HG02973 (cell line): Measurements from ENCODE around the gene ARHGEF11.

Source experiments
- ATAC-seq: cut with Tn5 transposase; IDR thresholded peaks from one replicate; pipeline ENCODE4 v1.9.1; 2021; ENCODE audit warnings: moderate library complexity; ENCODE audit not compliant: unreplicated experiment

The ARHGEF11 gene

DNA sequence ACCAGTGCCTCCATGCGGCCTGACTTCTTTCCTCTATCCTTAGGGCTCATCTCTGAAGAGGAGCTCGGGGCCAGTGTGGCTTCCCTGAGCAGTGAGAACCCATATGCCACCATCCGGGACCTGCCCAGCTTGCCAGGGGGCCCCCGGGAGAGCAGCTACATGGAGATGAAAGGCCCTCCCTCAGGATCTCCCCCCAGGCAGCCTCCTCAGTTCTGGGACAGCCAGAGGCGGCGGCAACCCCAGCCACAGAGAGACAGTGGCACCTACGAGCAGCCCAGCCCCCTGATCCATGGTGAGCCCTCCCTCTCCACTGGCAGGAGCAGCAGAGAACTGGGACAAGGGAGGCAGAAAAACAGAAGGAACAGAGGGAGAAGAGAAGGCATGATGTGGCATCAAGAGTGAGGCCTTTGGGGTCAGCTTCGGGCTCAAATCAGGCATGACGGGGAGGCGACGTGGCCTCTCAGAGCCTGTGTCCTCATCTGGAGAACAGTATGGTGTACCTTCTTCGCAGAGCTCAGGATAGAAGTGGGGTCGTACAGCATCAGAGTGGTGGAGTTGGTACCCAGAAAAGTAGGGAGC is 131.6 kb downstream of the ARHGEF11 start:
- no peak for ATAC-seq

DNA sequence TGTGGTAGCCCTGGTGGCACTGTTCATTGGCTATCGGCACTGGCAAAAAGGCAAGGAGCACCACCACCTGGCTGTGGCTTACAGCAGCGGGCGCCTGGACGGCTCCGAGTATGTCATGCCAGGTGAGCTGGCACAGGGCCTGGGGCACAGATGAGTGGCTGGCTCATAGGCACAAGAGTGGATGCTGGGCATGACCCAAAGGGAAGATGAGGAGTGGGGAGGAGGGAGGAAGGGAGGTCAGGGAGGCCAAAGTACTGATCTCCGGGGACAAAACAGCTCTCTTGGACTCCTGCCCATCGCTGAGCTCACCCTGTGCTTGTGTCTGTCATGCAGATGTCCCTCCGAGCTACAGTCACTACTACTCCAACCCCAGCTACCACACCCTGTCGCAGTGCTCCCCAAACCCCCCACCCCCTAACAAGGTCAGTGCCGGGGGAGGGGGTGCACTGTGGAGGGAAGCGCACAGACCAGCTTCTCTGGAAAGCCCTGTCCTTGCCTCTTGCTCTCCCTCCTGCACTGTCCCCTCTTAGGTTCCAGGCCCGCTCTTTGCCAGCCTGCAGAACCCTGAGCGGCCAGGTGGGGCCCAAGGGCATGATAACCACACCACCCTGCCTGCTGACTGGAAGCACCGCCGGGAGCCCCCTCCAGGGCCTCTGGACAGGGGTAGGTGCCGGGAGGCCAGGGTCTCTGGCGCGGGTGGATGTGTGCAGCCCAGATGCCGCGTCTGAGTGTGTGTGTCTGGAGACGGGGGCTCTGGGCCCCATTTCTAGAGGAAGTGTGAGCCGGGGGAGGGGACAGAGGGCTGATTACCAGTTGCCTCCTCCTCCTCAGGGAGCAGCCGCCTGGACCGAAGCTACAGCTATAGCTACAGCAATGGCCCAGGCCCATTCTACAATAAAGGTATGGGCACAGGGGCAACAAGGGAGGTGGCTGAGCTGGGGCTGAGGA is 132.4 kb downstream of the ARHGEF11 start:
- ATAC-seq = no peak

DNA sequence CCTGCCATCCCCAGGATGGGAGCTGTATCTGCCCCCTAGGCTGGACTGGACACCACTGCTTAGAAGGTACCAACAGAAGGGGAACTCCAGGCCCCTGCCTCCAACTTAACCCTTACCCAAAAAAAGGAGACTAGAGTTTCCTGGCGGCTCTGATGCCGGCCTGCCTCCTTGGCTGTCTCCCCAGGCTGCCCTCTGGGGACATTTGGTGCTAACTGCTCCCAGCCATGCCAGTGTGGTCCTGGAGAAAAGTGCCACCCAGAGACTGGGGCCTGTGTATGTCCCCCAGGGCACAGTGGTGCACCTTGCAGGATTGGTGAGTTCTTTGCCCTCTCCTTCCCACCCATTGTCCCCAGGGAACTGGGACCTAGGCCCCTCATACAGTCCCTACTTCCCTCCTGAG is 133.2 kb downstream of the ARHGEF11 start:
- ATAC-seq = no peak

DNA sequence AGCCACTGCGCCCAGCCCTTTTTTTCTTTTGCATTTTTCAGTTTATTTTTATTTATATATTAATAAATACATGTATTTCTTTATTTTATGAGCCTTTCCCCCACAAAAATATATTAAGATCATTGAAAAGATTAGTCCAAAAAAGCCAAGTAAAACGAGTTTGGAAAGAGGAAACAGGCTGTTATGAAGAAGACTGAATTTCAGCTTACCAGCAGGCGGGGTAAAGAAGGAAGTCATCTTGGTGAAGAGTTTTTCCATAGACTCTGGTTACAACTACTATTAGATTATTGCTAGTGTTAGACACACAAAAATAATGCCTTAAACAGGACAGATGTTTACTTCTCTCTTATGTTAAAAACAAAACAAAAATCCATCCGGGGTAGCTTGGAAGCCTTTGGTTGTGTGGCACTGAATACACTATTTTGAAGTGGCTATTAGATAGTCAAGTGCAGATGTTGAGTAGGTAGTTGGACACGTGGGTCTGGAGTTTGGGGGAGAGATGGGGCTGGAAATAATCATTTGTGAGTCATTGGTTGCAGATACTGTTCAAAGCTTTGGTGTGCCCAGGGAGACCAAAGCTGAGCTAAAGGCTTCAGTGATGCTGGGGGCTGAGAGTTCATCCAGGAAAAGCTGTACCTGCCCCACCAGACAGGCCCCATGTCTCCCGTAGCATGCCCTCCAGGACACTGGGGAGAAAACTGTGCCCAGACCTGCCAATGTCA is 133.8 kb downstream of the ARHGEF11 start:
- ATAC-seq = no peak

DNA sequence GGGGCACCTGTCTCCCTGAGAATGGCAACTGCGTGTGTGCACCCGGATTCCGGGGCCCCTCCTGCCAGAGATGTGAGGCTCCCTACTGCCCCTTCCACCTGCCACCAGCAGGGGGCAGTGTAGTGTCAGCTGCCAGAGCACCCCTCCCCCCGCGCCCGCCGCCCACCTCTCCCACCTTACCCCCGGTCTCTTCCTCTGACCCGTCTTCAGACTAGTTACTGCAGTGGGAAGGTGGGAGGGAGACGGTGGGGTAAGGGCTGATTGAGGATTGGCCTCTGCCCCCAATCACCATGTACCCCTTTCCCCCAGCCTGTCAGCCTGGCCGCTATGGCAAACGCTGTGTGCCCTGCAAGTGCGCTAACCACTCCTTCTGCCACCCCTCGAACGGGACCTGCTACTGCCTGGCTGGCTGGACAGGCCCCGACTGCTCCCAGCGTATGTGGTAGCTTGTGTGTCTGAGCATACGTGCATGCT is 135.2 kb downstream of the ARHGEF11 start:
- no peak for ATAC-seq

DNA sequence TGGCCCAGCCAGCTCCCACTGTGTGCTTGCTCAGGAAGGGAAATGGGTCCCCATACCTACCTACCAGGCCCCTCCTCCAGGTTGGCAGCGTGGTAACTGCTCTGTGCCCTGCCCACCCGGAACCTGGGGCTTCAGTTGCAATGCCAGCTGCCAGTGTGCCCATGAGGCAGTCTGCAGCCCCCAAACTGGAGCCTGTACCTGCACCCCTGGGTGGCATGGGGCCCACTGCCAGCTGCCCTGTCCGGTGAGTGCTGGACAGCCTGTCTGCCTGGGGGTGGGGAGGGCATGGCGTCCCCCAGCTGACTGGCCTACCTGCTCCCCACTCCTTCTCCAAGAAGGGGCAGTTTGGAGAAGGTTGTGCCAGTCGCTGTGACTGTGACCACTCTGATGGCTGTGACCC is 135.9 kb downstream of the ARHGEF11 start:
- ATAC-seq = no peak

DNA sequence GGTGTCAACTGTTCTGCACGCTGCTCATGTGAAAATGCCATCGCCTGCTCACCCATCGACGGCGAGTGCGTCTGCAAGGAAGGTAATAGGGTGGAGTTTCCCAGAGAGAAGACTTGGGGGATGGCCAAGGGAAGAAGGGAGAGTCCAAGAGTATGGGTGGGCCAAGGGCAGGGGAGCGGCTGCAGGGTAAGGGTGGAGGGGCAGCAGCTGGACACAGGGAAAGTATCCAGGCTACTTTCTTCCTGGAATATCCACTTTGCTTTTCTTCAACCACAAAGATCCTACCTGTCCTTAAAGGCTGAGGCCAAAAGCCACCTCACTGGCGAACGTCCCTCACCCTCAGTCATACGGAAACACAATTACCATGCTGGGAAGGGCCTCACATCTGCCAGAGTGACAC is 136.6 kb downstream of the ARHGEF11 start:
- no peak for ATAC-seq

DNA sequence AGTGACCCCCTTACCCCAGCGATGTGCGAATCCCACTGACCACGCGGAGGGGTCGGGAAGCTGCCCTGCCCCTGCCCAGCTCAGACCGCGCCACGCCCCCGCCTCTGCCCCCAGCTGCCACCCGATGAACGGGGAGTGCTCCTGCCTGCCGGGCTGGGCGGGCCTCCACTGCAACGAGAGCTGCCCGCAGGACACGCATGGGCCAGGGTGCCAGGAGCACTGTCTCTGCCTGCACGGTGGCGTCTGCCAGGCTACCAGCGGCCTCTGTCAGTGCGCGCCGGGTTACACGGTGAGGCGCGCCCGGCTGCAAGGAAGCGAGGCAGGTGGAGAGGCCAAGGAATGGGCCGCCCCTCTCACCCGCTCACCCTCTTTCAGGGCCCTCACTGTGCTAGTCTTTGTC is 137.0 kb downstream of the ARHGEF11 start:
- ATAC-seq = no peak

DNA sequence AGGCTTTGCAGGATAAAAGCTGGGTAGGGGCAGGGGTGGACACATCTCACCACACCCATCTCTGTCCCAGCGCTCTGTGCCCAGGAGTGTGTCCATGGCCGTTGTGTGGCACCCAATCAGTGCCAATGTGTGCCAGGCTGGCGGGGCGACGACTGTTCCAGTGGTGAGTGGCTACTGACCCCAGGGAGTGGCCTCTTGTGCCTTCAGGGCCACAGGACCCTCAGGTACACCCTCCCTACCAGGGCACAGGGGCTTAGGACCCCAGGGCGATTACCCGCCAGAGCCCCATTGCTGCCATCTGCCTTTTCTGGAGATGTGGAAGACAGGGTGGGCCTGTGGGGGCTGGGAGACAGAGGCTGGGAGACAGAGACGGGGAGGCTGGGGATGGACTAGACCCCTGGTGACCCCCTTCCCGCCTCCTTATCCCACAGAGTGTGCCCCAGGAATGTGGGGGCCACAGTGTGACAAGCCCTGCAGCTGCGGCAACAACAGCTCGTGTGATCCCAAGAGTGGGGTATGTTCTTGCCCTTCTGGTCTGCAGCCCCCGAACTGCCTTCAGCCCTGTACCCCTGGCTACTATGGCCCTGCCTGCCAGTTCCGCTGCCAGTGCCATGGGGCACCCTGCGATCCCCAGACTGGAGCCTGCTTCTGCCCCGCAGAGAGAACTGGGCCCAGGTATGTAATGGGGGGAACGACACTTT is 139.2 kb downstream of the ARHGEF11 start:
- ATAC-seq = no peak

DNA sequence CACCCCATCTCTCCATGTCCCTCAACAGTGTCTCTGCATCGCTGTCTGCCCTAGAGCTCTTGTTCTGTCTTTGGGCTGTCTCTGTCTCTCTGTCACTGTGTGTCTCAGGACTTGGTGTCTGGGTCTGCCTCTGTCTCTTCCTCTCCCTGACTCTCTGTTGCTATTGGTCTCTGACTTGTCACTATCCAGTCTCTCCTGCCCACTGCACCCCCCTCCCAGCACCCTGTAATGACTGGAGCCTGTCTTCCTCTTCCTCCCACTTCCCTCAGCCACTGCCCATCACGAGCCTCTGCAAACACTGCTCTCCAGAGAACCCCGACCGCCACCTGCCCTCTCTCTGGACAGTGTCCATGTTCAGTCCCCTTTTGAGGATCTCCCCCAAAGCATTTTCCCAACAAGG is 139.9 kb downstream of the ARHGEF11 start:
- no peak for ATAC-seq

DNA sequence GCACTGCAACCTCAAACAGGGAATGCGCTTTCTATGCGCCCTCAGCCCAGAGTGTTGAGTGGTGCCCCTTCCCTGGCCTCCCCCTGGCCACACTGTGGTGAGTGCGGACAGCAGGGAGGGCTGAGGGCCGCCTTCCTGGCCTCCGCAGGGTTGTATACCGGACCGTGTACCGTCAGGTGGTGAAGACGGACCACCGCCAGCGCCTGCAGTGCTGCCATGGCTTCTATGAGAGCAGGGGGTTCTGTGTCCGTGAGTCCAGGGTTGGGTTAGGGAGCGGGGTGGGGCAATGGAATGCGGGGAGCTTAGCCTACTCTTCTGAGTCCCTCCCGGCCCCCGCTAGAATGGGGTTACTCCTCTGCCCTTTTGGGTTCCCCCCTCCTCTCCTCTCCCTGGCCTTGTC is 140.4 kb downstream of the ARHGEF11 start:
- ATAC-seq = no peak

DNA sequence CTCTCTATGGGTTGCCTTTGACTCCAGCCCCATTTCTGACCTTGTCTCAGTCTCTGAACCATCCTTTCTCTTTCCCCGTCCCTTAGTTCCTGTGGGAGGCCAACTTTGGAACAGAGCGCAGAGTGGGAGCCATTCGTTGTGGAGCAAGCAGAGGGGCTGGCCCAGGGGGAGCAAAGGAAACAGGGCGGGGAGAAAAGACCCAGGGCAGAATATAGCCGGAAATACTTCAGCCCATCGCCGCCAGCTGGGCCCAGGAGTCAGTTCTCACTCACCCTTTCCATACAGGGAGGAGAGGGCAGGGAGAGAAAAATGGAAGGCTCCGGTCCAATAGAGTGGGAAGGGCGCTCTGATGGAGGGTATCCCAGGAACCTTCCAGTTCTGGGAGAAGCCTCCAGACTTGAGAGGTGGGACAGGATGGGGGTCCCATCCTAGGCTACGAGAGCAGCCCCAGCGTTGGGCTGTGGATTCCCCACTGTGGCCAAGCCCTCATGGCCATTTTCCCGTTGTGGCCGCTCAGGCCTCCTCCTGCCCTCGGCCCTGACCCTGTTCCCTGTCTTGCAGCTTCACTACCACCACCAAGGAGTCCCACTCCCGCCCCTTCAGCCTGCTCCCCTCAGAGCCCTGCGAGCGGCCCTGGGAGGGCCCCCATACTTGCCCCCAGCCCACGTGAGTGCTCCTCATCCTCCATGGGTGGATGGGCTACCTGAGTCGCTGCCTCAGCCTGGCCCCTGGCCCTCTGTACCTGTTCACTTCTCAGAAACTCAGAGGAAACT is 141.2 kb downstream of the ARHGEF11 start:
- ATAC-seq = no peak

DNA sequence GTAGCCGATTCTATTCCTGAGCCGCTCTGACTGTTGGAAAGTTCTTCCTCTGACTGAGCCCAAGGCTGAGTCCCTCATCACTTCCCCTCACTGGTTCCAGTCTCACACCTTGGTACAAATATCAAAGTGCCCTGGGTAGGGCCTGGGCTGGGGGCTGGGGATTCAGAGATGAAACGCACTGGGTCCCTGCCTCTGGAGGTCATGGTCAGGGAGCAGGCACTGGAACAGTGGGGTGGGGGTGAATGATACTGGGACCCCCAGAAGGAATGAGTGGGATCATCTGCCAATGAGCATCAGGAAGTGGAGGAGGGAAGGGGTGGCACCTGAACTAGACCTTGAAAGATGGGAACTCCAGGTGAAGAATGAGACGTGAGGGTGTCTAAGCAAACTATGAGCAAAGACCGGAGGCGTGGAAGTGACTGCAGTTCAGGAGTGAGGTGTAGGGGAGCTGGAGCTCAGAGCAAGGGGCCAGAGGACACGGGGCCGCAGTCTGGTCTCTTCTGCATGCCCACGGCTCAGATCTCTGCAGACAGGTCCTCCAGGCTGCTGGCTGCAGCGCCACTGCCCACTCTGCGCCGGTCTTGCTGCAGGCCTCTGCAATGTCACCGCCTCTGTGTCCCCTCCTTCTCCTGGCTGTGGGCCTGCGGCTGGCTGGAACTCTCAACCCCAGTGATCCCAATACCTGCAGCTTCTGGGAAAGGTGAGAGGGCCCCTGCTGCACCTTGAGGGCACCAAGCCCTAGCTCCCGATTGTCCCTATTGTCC is 142.0 kb downstream of the ARHGEF11 start:
- no peak for ATAC-seq

DNA sequence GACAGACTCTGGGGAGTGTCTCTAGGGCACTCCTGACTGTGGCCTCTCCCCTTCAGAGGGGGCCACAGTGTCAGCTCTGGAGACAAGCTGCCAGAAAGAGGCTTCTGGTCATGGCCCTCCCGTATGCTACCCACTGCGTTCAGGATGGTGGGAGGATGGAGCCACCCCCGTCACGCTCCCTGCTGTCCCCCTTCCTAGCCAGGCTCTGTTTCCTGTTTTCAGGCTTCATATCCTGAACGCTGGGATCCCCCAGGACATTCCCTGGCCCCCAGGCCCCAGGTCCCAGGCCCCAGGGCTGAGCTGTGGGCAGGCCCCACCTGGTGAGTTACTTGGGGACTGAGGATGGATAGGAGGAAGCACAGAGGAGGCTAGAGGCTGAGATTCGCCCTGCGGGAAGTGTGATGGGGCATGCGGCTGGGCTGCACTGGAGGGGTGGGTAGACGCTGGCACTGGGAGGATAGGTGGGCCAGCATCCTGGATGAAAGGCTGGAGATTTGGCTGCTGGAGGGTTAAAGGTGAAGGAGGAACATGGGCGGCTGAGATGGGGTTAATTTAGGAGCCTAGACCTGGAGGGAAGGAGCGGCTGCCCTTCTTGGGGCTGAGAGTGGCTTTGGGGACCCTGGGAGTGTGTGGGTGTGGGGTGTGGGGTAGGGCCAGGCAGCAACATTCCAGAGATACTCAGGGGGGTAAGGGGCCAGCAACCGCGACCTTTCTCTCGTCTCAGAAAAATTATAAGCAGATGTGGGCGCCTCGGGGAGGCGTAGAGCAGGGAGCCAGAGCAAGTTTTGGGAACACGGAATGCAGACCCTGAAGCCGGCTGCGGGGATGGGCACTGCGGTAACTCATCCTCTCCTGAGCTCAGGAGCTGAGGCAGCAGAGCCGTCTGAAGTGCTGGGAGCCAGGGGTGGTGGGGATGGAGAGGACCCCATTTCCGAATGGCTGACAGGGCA is 143.3 kb downstream of the ARHGEF11 start:
- no peak for ATAC-seq

DNA sequence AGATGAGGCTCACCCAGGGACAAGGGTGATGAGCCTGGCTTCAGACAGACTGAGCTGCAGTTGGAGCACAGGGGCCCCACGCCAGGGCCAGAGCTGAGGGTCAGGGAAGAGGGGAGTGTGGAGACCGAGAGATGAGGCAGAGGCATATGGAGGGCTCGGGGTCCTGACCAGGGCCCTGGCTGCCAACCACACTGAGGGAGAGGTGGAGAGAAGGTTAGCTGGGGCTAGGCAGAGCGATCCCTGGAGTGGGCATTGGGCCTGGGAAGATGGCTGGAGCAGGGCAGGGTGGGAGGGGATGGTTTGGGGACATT is 144.0 kb downstream of the ARHGEF11 start:
- no peak for ATAC-seq

DNA sequence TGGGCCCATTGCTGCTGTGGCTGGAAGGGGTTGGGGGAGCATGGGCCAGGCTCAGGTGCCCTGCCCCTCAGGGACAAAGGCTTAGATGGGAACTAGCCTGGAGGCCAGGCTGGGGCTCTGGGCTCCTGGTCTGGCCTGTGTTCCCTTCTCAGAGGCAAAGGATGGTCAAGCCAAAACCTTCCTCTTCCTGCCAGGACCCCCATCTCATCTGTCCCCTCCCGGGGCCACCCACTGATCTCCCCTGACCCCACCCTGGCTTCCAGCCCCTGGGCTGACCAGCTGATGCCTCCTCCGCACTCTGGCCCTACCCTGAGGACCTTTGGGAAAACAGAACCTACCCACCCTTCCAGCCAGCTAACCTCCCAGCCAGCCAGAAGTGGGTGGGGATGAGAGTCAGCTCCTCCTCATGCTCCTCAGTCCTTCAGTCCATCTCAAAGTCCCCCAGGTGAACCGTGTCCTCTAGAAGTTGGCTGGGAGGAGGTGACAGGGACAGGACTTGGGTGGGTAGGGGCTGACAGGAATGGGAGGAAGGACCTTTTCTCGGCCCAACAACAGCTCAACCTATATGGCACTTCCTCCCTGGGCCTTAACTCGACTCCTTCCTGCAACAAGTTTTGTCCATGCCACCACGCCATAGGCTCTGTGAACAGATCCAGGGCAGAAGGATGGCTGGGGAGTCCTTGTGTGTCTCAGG is 144.5 kb downstream of the ARHGEF11 start:
- ATAC-seq = no peak

DNA sequence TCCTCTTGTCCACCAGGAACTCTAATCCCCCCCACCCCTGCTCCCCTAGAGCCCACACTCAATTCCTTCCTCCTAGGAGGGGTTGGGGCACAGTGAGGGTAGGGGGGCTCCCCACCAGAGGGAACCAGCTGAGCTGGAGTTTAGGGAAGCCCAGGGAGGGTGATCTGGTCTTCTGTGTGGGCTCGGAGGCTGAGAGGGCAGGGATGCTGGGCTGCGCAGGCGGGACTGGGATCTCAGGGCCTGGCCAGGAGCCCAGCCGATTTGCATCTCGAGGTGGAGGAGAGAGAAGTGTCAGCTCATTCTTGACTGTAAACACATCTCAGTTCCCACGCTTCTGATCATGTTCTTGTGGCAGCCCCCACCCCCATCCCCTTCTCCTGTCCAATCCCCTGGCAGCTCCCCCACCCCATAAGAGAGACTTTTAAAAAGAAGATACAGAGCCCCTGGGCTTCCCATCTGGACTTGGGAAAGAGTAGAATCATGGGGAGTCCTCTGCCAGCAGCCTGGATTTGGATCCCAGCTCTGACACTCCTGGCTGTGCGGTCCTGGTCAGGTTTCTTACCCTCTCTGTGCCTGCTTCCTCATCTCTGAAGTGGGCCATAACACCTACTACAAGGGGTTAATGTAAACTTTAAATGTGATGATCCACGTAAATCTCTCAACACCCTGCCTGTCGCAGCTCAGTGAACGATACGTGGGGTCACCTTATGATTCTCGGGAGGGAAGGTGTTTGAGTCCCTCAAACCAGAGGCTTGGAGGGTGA is 145.4 kb downstream of the ARHGEF11 start:
- ATAC-seq = no peak
